Ecto neural progenitor cell (in vitro differentiated cells): ENCODE data around the gene MOBP.
"Not testable (repeated sequence)": the region's sequence is repeated elsewhere in the genome, so short reads cannot be mapped to it uniquely, and the experiment has no call there.

ENCODE experiments used
- DNase-seq: peaks from one replicate; pipeline ENCODE4 v3.0.0-alpha.2; 2018; ENCODE audit warnings: low spot score

MOBP gene

GRCh38 chr3:39467394-39468107 lies at the start of gene MOBP:
MOBP (plus strand) TSS chr3:39467680; CDS start chr3:39502070, 34,390 bp downstream.
- no peak for DNase-seq

GRCh38 chr3:39418556-39419225 lies 48.8 kb upstream of the MOBP start:
- DNase-seq, result not testable (repeated sequence)

GRCh38 chr3:39419742-39420315 lies 47.7 kb upstream of the MOBP start:
- DNase-seq, result no peak

GRCh38 chr3:39420543-39420942 lies 46.9 kb upstream of the MOBP start:
- DNase-seq, result no peak

- DNase-seq, result no peak
Observed at GRCh38 chr3:39423436-39423970, 44.0 kb upstream of the MOBP start.

GRCh38 chr3:39426312-39426711 lies 41.2 kb upstream of the MOBP start:
- no peak for DNase-seq

- no peak for DNase-seq
Observed at GRCh38 chr3:39427506-39427905, 40.0 kb upstream of the MOBP start.

GRCh38 chr3:39428745-39429201 lies 38.7 kb upstream of the MOBP start:
- DNase-seq, result no peak

- no peak for DNase-seq
Observed at GRCh38 chr3:39429466-39429865, 38.0 kb upstream of the MOBP start.

- no peak for DNase-seq
Observed at GRCh38 chr3:39432342-39432741, 35.1 kb upstream of the MOBP start.

- DNase-seq, result no peak
Observed at GRCh38 chr3:39433642-39434041, 33.8 kb upstream of the MOBP start.

- DNase-seq, result no peak
Observed at GRCh38 chr3:39434574-39434973, 32.9 kb upstream of the MOBP start.

GRCh38 chr3:39435006-39435748 lies 32.3 kb upstream of the MOBP start:
- DNase-seq, result peak; percentile 19

GRCh38 chr3:39438880-39439279 lies 28.6 kb upstream of the MOBP start:
- DNase-seq, result no peak

- peak; percentile 4 for DNase-seq
Observed at GRCh38 chr3:39440316-39440715, 27.2 kb upstream of the MOBP start.

GRCh38 chr3:39443530-39443929 lies 23.9 kb upstream of the MOBP start:
- DNase-seq, result no peak

- DNase-seq, result no peak
Observed at GRCh38 chr3:39445927-39446326, 21.6 kb upstream of the MOBP start.

- no peak for DNase-seq
Observed at GRCh38 chr3:39446444-39446843, 21.0 kb upstream of the MOBP start.

- peak; percentile 77 for DNase-seq
Observed at GRCh38 chr3:39447637-39448483, 19.6 kb upstream of the MOBP start.

GRCh38 chr3:39448506-39449233 lies 18.8 kb upstream of the MOBP start:
- DNase-seq, result no peak

- DNase-seq, result no peak
Observed at GRCh38 chr3:39449796-39450195, 17.7 kb upstream of the MOBP start.
